GM23248 (cell line): ENCODE measurements around the gene MAPKAPK5.

Source experiments
- EZH2 ChIP-seq: fragments of 200-600 bp; sonication (generic); IDR thresholded peaks from 2 replicates; pipeline ENCODE4 v1.6.1; 2018; ENCODE audit warnings: antibody characterized with exemption, mild to moderate bottlenecking; ENCODE audit not compliant: insufficient read depth, poor library complexity, severe bottlenecking
- EZH2phosphoT487 ChIP-seq: fragments of 200-600 bp; sonication (generic); IDR thresholded peaks from 2 replicates; pipeline ENCODE4 v1.6.1; 2018; ENCODE audit warnings: antibody characterized with exemption, moderate library complexity, mild to moderate bottlenecking, low read depth; ENCODE audit not compliant: insufficient read depth

DNA sequence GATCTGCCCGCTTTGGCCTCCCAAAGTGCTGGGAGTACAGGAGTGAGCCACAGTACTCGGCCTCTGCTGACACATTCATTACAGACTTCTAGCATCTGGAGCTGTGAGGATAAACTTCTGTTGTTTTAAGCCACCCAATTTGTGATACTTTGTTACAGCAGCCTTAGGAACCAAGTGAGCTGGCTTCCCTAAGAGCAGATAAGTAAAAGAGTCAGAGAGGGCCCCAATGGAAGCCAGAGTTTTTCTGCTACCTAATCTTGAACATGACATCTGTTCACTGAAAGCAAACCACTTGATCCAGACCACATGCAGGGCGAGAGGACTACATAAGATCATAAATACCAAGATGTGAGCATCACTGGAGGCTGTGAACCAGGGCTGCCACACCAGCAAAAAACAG, 3.7 kb upstream of the MAPKAPK5 start:
- no peak for TF ChIP-seq EZH2phosphoT487
- no peak for TF ChIP-seq EZH2
